Measurements from ENCODE around the gene ZNF101. TPM values are rescaled to one million over a fixed set of nuclear protein-coding genes. Genes with fewer than 3 reads are reported as not detected.

ZNF101 gene

Small RNA genes lying within 50 kb of the gene (small RNA-seq; reads per million reads assigned to genes)
- not detected for gene AC011458.2 (ENCODE audit: low read depth)

Data from mesenchymal stem cell (in vitro differentiated cells and primary cell).